GM13977 (cell line): ENCODE results near the gene DNAJA1.
"Not testable (repeated sequence)": the region's sequence is repeated elsewhere in the genome, so short reads cannot be mapped to it uniquely, and the experiment has no call there.

ENCODE experiments used
- DNase-seq: peaks from one replicate; pipeline ENCODE4 v3.0.0; 2012; ENCODE audit warnings: low spot score
- in situ Hi-C: fragments of 300-500 bp; cut with MboI; formaldehyde crosslinking; loops from one replicate; pipeline ENCODE4 v1.12.0; 2022; ENCODE audit warnings: low sequenced_read_pairs, low pct_unique_long_range_greater_than_20kb, mixed read lengths, inconsistent platforms; ENCODE audit not compliant: unreplicated experiment
- TF ChIP-seq, protein P1 (sequence below): IDR thresholded peaks from 2 replicates; pipeline ENCODE4 v1.5.1; 2012; ENCODE audit warnings: mild to moderate bottlenecking, control low read depth; ENCODE audit not compliant: insufficient read depth; ENCODE audit errors: extremely low read depth, missing control alignments

DNAJA1 gene

GRCh38 chr9:33081128-33081851 is 56.2 kb downstream of the DNAJA1 start:
- in situ Hi-C loops, result loop anchor here (5.0 kb wide), 1 partner anchor 141 kb away; no protein-coding TSS in a partner anchor
- DNase-seq, result peak; percentile 78
- TF ChIP-seq, protein P1, sequence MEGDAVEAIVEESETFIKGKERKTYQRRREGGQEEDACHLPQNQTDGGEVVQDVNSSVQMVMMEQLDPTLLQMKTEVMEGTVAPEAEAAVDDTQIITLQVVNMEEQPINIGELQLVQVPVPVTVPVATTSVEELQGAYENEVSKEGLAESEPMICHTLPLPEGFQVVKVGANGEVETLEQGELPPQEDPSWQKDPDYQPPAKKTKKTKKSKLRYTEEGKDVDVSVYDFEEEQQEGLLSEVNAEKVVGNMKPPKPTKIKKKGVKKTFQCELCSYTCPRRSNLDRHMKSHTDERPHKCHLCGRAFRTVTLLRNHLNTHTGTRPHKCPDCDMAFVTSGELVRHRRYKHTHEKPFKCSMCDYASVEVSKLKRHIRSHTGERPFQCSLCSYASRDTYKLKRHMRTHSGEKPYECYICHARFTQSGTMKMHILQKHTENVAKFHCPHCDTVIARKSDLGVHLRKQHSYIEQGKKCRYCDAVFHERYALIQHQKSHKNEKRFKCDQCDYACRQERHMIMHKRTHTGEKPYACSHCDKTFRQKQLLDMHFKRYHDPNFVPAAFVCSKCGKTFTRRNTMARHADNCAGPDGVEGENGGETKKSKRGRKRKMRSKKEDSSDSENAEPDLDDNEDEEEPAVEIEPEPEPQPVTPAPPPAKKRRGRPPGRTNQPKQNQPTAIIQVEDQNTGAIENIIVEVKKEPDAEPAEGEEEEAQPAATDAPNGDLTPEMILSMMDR, result peak; percentile 73

- TF ChIP-seq, protein P1, result no peak
- in situ Hi-C loops, result loop anchor here (5.0 kb wide), 1 partner anchor 140 kb away; no protein-coding TSS in a partner anchor
These were observed 57.1 kb downstream of the DNAJA1 start for GRCh38 chr9:33082128-33082527.

DNA sequence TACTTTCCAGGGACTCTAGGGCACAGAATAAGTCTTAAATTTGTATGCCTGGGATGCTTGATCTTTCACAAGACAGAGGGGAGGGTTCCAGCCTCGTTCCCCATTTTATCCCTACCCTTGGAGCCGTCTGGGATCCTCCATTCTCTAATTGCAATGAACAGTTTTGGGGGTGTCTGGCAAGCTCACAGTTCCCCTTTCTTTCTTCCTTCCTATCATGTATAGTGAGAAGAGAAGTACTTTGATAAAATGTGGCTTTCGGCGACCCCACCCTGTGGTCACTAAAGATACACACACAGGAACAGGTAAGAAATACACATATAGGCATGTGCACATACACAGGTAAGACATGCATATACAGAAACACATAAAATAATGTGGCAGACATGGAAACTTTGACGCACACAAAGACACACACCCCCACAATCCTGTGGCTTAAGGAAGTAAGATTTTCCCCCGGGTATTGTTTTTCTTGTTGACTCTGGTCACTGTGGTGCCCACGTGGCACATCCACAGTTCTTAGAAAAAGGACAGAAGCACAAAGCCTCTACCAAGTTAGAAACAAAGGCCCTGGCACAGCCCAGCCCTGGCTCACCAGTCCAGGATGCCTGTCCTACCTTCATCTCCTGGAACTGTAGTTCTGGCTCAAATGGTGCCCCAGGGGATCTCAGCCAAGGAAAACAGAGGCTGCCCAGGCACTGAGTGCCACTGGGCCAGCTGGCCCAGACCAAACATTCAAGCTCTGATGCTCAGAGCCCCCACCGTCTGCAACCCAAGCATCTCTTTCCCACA is 57.7 kb downstream of the DNAJA1 start:
- TF ChIP-seq, protein P1, result no peak
- no peak for DNase-seq
- in situ Hi-C loops, result loop anchor here (5.0 kb wide), 1 partner anchor 140 kb away; no protein-coding TSS in a partner anchor

More at GRCh38 chr9:33082128-33082527, 57.1 kb downstream of the DNAJA1 start:
- no peak for DNase-seq

DNA sequence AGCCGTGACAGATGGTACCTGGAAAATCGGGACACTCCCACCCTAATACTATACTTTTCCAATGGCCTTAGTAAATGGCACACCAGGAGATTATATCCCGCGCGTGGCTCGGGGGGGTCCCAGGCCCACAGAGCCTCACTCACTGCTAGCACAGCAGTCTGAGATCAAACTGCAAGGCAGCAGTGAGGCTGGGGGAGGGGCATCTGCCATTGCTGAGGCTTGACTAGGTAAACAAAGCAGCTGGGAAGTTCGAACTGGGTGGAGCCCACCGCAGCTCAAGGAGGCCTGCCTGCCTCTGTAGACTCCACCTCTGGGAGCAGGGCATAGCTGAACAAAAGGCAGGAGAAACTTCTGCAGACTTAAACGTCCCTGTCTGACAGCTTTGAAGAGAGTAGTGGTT is 60.6 kb downstream of the DNAJA1 start:
- in situ Hi-C loops, DNase-seq: not testable (repeated sequence)
